HepG2 (cell line): ENCODE results near the gene TRIP4. TPM values are rescaled to one million over a fixed set of nuclear protein-coding genes. Genes with fewer than 3 reads are reported as not detected.

Experiments
- CHD2 ChIP-seq: IDR thresholded peaks from 2 replicates; pipeline ENCODE4 v1.6.1; 2011; ENCODE audit warnings: low read depth, low read length, improper control_type of control experiment
- DMAP1 ChIP-seq: IDR thresholded peaks from 2 replicates; pipeline ENCODE4 v1.6.1; 2016
- DNMT3B ChIP-seq: conservative IDR thresholded peaks from 2 replicates; pipeline ENCODE4 v1.6.1; 2016; ENCODE audit warnings: missing biosample characterization, control low read depth
- E2F5 ChIP-seq: sonication (generic); formaldehyde crosslinking; conservative IDR thresholded peaks from 2 replicates; pipeline ENCODE4 v1.4.0; 2020; ENCODE audit warnings: missing genetic modification reagents
- ELF3 ChIP-seq: IDR thresholded peaks from 2 replicates; pipeline ENCODE4 v1.6.1; 2016; ENCODE audit warnings: missing genetic modification reagents, missing compliant biosample characterization
- FOSL2 ChIP-seq: sonication (generic); formaldehyde crosslinking; IDR thresholded peaks from 2 replicates; pipeline ENCODE4 v1.4.0; 2020; ENCODE audit warnings: missing genetic modification reagents
- HES4 ChIP-seq: sonication (generic); formaldehyde crosslinking; IDR thresholded peaks from 2 replicates; pipeline ENCODE4 v1.9.0; 2021; ENCODE audit warnings: mild to moderate bottlenecking, missing genetic modification reagents, borderline replicate concordance
- KDM5A ChIP-seq: fragments of 200-600 bp; sonication (generic); IDR thresholded peaks from 2 replicates; pipeline ENCODE4 v1.7.0; 2018; ENCODE audit warnings: antibody characterized with exemption, mild to moderate bottlenecking, low read length, borderline replicate concordance
- NKX3-1 ChIP-seq: sonication (generic); formaldehyde crosslinking; IDR thresholded peaks from 2 replicates; pipeline ENCODE4 v1.5.0; 2020; ENCODE audit warnings: missing genetic modification reagents
- PCBP1 ChIP-seq: fragments of 200-400 bp; formaldehyde crosslinking; IDR thresholded peaks from 2 replicates; pipeline ENCODE4 v1.6.1; 2017; ENCODE audit warnings: mild to moderate bottlenecking, low read depth, low read length, borderline replicate concordance
- PHF8 ChIP-seq: sonication (generic); formaldehyde crosslinking; IDR thresholded peaks from 2 replicates; pipeline ENCODE4 v1.5.0; 2020; ENCODE audit warnings: missing genetic modification reagents
- SALL1 ChIP-seq: sonication (generic); formaldehyde crosslinking; IDR thresholded peaks from 2 replicates; pipeline ENCODE4 v1.8.0; 2022; ENCODE audit warnings: mild to moderate bottlenecking, missing genetic modification reagents
- TEAD2 ChIP-seq: sonication (generic); formaldehyde crosslinking; IDR thresholded peaks from 2 replicates; pipeline ENCODE4 v1.9.0; 2021; ENCODE audit warnings: missing genetic modification reagents
- ZNF18 ChIP-seq: sonication (generic); formaldehyde crosslinking; IDR thresholded peaks from 2 replicates; pipeline ENCODE4 v1.8.0; 2022; ENCODE audit warnings: mild to moderate bottlenecking, missing genetic modification reagents; ENCODE audit not compliant: insufficient replicate concordance
- ZNF317 ChIP-seq: sonication (generic); formaldehyde crosslinking; IDR thresholded peaks from 2 replicates; pipeline ENCODE4 v1.5.0; 2020; ENCODE audit warnings: mild to moderate bottlenecking, missing genetic modification reagents
- ZNF552 ChIP-seq: sonication (generic); formaldehyde crosslinking; IDR thresholded peaks from 2 replicates; pipeline ENCODE4 v1.9.0; 2022; ENCODE audit warnings: missing genetic modification reagents, mild to moderate bottlenecking, borderline replicate concordance
- ZNF747 ChIP-seq: sonication (generic); formaldehyde crosslinking; IDR thresholded peaks from 2 replicates; pipeline ENCODE4 v1.8.1; 2023; ENCODE audit warnings: missing genetic modification reagents, mild to moderate bottlenecking, borderline replicate concordance
- ZNF878 ChIP-seq: sonication (generic); formaldehyde crosslinking; IDR thresholded peaks from 2 replicates; pipeline ENCODE4 v1.8.1; 2023; ENCODE audit warnings: mild to moderate bottlenecking, missing genetic modification reagents, moderate library complexity
- polyA plus RNA-seq, 8 experiments: library from polyadenylated mRNA; depleted of rRNA in 3 of 8; stranded (reverse) in 7 of 8; unstranded in 1 of 8; fragments of >200 nt; fragmentation: Illumina TruSeq in 4 of 8; extraction: Trizol in 4 of 8; gene quantifications; 2 replicates each; pipeline versions ENCODE4 v1.2.1 to v1.2.3, GENCODE V29; 2011 to 2016; ENCODE audit warnings: low read depth in 4 of 8, missing spikeins in 1 of 8, mixed read lengths in 1 of 8; ENCODE audit not compliant: insufficient read depth in 1 of 8
- total RNA-seq, 5 experiments: library from RNA; depleted of rRNA; stranded (reverse); fragments of >200 nt; fragmentation: Illumina TruSeq; extraction: Trizol; gene quantifications; 2 replicates each; pipeline ENCODE4 v1.2.3, GENCODE V29; 2016; ENCODE audit warnings: low read depth in 1 of 5
- TF ChIP-seq, protein P1 (sequence below): sonication (generic); formaldehyde crosslinking; IDR thresholded peaks from 2 replicates; pipeline ENCODE4 v1.5.0; 2020; ENCODE audit warnings: missing genetic modification reagents
- TF ChIP-seq, protein P2 (sequence below): sonication (generic); formaldehyde crosslinking; IDR thresholded peaks from 2 replicates; pipeline ENCODE4 v1.4.0; 2020; ENCODE audit warnings: mild to moderate bottlenecking, missing genetic modification reagents
- TF ChIP-seq, protein P3 (sequence below): IDR thresholded peaks from 2 replicates; pipeline ENCODE4 v1.6.1; 2016; ENCODE audit warnings: low read depth
- TF ChIP-seq, protein P4 (sequence below): sonication (generic); formaldehyde crosslinking; IDR thresholded peaks from 2 replicates; pipeline ENCODE4 v1.8.1; 2023; ENCODE audit warnings: mild to moderate bottlenecking, missing genetic modification reagents

The TRIP4 gene
- total and polyA plus RNA-seq, 2 of the 13 experiments (the other 11 are each of a cell fraction or from before 2014, with no cell fraction given), result 7.1 to 11.8 TPM

- TF ChIP-seq HES4 (CRISPR knock-in tag), result no peak
- peak; percentile 73 for TF ChIP-seq SALL1 (CRISPR knock-in tag)
- peak; percentile 67; the same call in 1 of the 2 replicates for TF ChIP-seq PHF8 (CRISPR knock-in tag)
- no peak for TF ChIP-seq DNMT3B
- TF ChIP-seq ZNF747 (CRISPR knock-in tag), result 0 out of 2 replicates have a peak, but pooled peaks have one; percentile 22
- TF ChIP-seq, protein P1, sequence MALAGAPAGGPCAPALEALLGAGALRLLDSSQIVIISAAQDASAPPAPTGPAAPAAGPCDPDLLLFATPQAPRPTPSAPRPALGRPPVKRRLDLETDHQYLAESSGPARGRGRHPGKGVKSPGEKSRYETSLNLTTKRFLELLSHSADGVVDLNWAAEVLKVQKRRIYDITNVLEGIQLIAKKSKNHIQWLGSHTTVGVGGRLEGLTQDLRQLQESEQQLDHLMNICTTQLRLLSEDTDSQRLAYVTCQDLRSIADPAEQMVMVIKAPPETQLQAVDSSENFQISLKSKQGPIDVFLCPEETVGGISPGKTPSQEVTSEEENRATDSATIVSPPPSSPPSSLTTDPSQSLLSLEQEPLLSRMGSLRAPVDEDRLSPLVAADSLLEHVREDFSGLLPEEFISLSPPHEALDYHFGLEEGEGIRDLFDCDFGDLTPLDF (CRISPR knock-in tag), result peak; percentile 99
- peak; percentile 13; the same call in 1 of the 2 replicates for TF ChIP-seq ELF3 (CRISPR knock-in tag)
- TF ChIP-seq CHD2, result peak; percentile 62; the same call in 1 of the 2 replicates
- peak; percentile 39 for TF ChIP-seq ZNF18 (CRISPR knock-in tag)
- TF ChIP-seq TEAD2, result no peak
- 0 out of 2 replicates have a peak, but pooled peaks have one; percentile 27 for TF ChIP-seq NKX3-1 (CRISPR knock-in tag)
- 0 out of 2 replicates have a peak, but pooled peaks have one; percentile 55 for TF ChIP-seq DMAP1 (CRISPR knock-in tag)
- peak; percentile 85 for TF ChIP-seq KDM5A
- peak; percentile 64; the same call in 1 of the 2 replicates for TF ChIP-seq ZNF317 (CRISPR knock-in tag)
- TF ChIP-seq, protein P2, sequence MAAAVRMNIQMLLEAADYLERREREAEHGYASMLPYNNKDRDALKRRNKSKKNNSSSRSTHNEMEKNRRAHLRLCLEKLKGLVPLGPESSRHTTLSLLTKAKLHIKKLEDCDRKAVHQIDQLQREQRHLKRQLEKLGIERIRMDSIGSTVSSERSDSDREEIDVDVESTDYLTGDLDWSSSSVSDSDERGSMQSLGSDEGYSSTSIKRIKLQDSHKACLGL (CRISPR knock-in tag), result peak; percentile 45; the same call in 1 of the 2 replicates
- TF ChIP-seq FOSL2 (CRISPR knock-in tag), result peak; percentile 14; the same call in 1 of the 2 replicates
- TF ChIP-seq, protein P3, sequence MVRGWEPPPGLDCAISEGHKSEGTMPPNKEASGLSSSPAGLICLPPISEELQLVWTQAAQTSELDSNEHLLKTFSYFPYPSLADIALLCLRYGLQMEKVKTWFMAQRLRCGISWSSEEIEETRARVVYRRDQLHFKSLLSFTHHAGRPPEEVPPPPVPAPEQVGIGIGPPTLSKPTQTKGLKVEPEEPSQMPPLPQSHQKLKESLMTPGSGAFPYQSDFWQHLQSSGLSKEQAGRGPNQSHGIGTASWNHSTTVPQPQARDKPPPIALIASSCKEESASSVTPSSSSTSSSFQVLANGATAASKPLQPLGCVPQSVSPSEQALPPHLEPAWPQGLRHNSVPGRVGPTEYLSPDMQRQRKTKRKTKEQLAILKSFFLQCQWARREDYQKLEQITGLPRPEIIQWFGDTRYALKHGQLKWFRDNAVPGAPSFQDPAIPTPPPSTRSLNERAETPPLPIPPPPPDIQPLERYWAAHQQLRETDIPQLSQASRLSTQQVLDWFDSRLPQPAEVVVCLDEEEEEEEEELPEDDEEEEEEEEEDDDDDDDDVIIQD (CRISPR knock-in tag), result peak; percentile 16; the same call in 1 of the 2 replicates
- TF ChIP-seq ZNF552 (CRISPR knock-in tag), result peak; percentile 77; the same call in 1 of the 2 replicates
- TF ChIP-seq, protein P4, sequence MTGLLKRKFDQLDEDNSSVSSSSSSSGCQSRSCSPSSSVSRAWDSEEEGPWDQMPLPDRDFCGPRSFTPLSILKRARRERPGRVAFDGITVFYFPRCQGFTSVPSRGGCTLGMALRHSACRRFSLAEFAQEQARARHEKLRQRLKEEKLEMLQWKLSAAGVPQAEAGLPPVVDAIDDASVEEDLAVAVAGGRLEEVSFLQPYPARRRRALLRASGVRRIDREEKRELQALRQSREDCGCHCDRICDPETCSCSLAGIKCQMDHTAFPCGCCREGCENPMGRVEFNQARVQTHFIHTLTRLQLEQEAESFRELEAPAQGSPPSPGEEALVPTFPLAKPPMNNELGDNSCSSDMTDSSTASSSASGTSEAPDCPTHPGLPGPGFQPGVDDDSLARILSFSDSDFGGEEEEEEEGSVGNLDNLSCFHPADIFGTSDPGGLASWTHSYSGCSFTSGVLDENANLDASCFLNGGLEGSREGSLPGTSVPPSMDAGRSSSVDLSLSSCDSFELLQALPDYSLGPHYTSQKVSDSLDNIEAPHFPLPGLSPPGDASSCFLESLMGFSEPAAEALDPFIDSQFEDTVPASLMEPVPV (CRISPR knock-in tag), result peak; percentile 57; the same call in 1 of the 2 replicates
- TF ChIP-seq PCBP1, result 0 out of 2 replicates have a peak, but pooled peaks have one; percentile 40
- peak; percentile 99 for TF ChIP-seq E2F5 (CRISPR knock-in tag)
- TF ChIP-seq ZNF878 (CRISPR knock-in tag), result 0 out of 2 replicates have a peak, but pooled peaks have one; percentile 34
Observed at GRCh38 chr15:64381000-64381751, 6.5 kb upstream of the TRIP4 start, which contains the start of gene PCLAF (continued).
